Thoracic aorta (tissue), 2 donors: ENCODE results near the gene RPS6KB2. TPM values are rescaled to one million over a fixed set of nuclear protein-coding genes. Genes with fewer than 3 reads are reported as not detected.

Experiments used
- ATAC-seq: fragments of 150-250 bp; one replicate; pipeline ENCODE4 v1.8.0; 2017; ENCODE audit warnings: low read depth; ENCODE audit not compliant: insufficient number of reproducible peaks, low FRiP score
- DNase-seq: peaks from one replicate; pipeline ENCODE4 v3.0.0-alpha.2; 2020; ENCODE audit warnings: low spot score
- H3K27ac ChIP-seq, 2 donors: fragments of 200-600 bp; sonication (generic); 1 replicate in 1 of 2; 2 replicates in 1 of 2; pipeline ENCODE4 v1.5.1; 2016; ENCODE audit warnings: mild to moderate bottlenecking in 2 of 2, moderate library complexity in 2 of 2
- H3K27me3 ChIP-seq: fragments of 200-600 bp; sonication (generic); replicated peaks from 2 replicates; pipeline ENCODE4 v1.6.0; 2016; ENCODE audit warnings: mild to moderate bottlenecking; ENCODE audit not compliant: insufficient read depth
- H3K36me3 ChIP-seq: fragments of 200-600 bp; sonication (generic); one replicate; pipeline ENCODE4 v1.5.1; 2016
- H3K4me1 ChIP-seq, 2 donors: fragments of 200-600 bp; sonication (generic); 1 replicate in 1 of 2; 2 replicates in 1 of 2; pipeline versions ENCODE4 v1.5.1 to v1.6.0; 2016; ENCODE audit warnings: low read depth in 2 of 2, mild to moderate bottlenecking in 1 of 2; ENCODE audit not compliant: control insufficient read depth in 1 of 2
- H3K4me3 ChIP-seq: fragments of 200-600 bp; sonication (generic); 2 replicates; pipeline ENCODE4 v1.5.1; 2016; ENCODE audit warnings: mild to moderate bottlenecking
- H3K9me3 ChIP-seq: fragments of 200-600 bp; sonication (generic); 2 replicates; pipeline ENCODE4 v1.5.1; 2016
- total RNA-seq, 2 donors: library from RNA; depleted of rRNA; stranded (reverse); fragments of >200 nt; gene quantifications; one replicate each; pipeline versions ENCODE4 v1.1.0 to v1.2.3, GENCODE V29; 2016
- TF ChIP-seq, protein P1 (sequence below): fragments of 200-600 bp; sonication (generic); IDR thresholded peaks from one replicate; pipeline ENCODE4 v1.5.1; 2019; ENCODE audit warnings: antibody characterized with exemption

Gene RPS6KB2
- total RNA-seq, 2 donors from 2014 or later, result 68.3 to 69.3 TPM

DNA sequence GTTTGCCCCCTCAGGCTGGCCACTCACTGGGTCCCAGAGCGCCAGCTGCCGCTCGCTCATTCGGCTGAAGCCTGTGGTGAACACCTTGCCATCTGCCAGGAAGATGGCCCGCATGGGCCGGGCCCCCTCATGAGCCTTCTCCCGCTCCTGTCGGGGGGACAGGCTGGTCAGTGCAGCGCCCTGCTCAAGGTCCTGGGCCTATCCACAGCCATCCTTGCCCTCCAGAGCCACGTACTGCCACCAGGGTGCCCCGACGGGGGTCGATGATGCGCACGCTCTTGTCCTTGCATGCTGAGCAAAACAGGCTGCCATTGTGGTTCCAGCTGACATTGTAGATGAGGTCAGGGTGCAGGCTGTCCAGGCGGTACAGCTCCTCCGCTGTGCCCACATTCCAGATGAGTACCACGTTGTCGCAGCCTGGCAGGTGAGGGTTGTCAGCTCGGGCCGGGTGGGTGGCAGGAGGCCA lies 12.8 kb downstream of the RPS6KB2 start:
- Histone ChIP-seq H3K9me3 (no peaks in the 10 kb centered on the region), H3K27ac (no peak overlapping the region), H3K4me3 (no peak overlapping the region), H3K4me1 (peaks cover 12 to 40% of the 10 kb centered on the region in 2 donors), H3K36me3 (peaks cover 5% of the 10 kb centered on the region), H3K27me3 (no peaks in the 10 kb centered on the region)
- no peak for DNase-seq
- no peak for ATAC-seq
- TF ChIP-seq, protein P1, sequence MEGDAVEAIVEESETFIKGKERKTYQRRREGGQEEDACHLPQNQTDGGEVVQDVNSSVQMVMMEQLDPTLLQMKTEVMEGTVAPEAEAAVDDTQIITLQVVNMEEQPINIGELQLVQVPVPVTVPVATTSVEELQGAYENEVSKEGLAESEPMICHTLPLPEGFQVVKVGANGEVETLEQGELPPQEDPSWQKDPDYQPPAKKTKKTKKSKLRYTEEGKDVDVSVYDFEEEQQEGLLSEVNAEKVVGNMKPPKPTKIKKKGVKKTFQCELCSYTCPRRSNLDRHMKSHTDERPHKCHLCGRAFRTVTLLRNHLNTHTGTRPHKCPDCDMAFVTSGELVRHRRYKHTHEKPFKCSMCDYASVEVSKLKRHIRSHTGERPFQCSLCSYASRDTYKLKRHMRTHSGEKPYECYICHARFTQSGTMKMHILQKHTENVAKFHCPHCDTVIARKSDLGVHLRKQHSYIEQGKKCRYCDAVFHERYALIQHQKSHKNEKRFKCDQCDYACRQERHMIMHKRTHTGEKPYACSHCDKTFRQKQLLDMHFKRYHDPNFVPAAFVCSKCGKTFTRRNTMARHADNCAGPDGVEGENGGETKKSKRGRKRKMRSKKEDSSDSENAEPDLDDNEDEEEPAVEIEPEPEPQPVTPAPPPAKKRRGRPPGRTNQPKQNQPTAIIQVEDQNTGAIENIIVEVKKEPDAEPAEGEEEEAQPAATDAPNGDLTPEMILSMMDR, result no peak

DNA sequence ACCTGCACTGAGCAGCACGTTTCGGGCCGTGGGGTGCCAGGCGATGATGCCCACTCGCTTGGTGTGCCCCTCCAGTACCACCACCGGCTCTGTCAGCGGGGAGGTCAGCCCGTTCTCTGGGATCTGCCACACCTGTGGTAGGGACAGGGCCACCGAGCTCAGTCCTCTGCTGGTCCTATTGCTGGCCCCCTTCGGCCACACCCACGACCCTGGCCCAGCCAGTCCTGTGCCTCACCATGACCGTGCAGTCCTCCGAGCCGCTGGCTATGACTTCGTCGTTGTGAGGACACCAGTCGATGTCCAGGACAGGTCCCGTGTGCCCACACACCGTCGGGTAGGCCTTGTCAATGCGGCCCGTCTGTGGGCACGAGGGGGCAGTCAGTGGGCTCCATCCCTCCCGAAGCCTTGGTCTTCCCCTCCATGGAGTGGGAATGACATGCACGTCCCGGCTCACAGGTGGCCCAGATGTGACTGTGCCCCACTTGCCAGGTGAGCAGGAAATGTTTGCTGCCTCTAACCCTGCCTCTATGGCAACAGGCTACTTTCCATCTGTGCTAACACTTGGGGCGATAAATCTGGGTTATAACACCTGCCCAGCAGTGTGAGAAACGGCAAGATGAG lies 13.5 kb downstream of the RPS6KB2 start:
- TF ChIP-seq, protein P1, result no peak
- H3K27me3 ChIP-seq, result no peaks in the 10 kb centered on the region
- ATAC-seq (no peak), DNase-seq (no peak)
- H3K36me3 ChIP-seq, result peaks cover 5% of the 10 kb centered on the region
- peaks cover 12 to 34% of the 10 kb centered on the region in 2 donors for H3K4me1 ChIP-seq
- no peaks in the 10 kb centered on the region for H3K9me3 ChIP-seq
- H3K4me3 ChIP-seq, result no peak overlapping the region
- no peak overlapping the region for H3K27ac ChIP-seq

DNA sequence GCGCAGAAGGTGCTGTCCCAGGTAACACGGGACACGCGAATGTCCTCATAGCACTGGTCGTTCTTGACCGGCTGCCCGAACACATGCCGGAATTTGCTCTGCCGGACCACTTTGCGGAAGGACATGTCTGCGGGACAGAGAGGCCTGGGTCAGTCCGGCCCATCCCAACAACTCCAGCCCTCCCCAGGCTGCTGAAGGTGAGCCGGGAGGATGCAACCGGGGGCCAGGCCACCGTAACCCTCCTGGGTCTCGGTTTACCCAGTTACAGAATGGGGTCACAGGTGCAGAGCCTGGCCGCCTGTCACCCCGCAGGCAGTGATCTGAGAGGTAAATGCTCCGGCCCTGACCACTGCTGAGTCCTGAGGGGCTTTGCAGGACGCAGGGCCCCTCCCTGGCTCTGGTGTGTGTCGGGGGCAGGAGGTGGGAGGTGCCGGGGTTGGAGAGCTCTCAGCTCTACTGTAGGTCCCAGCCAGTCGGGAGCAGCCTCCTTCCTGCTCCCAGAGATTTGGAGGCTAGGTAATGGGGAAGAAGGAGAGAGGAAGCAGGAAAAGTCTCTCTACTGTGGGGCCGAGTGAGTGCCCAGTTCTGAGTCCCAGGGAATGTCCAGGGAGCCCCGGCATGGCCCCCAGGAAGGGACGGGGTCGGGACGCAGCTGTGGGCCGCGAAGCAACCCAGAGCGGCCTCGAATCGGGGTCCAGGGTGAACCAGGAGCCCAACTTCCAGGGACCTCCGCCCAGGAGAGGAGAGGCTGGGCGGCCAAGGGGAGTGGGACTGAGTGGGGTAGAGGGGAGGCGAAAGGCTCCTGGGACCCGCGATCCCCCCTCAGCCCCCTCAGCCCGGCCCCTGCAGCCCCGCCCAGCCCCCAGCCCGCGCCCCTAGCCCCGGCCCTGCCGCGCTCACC lies 14.5 kb downstream of the RPS6KB2 start:
- no peaks in the 10 kb centered on the region for H3K9me3 ChIP-seq
- TF ChIP-seq, protein P1, result no peak
- ATAC-seq, result no peak
- peak overlapping the region; percentile 86 to 97 for H3K27ac ChIP-seq
- H3K27me3 ChIP-seq, result no peaks in the 10 kb centered on the region
- peaks cover 5% of the 10 kb centered on the region for H3K36me3 ChIP-seq
- peak overlapping the region; percentile 98 for H3K4me3 ChIP-seq
- peaks cover 12 to 34% of the 10 kb centered on the region in 2 donors for H3K4me1 ChIP-seq
- no peak for DNase-seq

DNA sequence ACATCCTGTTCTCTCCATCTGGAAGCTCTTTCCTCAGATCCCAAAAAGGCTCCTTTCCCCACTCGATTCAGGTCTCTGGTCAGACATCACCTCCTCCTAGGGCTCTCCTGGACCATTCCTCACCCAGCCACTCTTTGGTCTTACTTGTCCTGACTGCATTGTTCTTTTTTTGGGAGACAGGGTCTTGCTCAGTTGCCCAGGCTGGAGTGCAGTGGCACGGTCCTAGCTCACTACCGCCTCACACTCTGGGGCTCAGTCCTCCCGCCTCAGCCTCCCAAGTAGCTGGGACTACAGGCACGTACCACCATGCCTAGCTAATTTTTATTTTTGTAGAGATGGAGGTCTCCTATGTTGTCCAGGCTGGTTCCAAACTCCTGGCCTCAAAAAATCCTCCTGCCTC lies 17.2 kb downstream of the RPS6KB2 start:
- TF ChIP-seq, protein P1, result no peak
- no peaks in the 10 kb centered on the region for H3K27me3 ChIP-seq
- no peak overlapping the region for H3K27ac ChIP-seq
- H3K9me3 ChIP-seq, result no peaks in the 10 kb centered on the region
- H3K4me3 ChIP-seq, result no peak overlapping the region
- peaks cover 7 to 22% of the 10 kb centered on the region in 2 donors for H3K4me1 ChIP-seq
- ATAC-seq (no peak), DNase-seq (no peak)
- H3K36me3 ChIP-seq, result no peaks in the 10 kb centered on the region

DNA sequence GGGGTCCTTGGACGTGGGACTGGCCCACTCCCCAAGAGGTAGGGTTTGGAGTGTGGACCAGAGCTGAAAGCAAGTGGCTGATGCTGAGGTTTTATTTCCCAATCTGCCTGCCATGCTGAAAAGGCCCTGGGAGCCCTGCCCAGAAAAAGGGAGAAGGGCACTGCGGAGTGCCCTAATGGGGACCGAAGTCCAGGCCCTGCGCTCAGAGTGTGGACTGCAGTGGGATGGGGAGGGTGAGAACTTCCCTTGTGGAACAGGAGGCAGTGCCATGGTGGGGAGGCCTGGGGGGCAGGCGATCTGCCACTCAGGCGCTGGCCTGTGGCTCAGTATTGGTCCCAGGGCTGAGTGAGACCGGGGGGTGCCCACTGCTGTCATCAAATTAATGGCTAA lies 19.9 kb downstream of the RPS6KB2 start:
- DNase-seq (no peak), ATAC-seq (no peak)
- H3K4me1 ChIP-seq, result peaks cover 0 to 10% of the 10 kb centered on the region in 2 donors
- H3K4me3 ChIP-seq, result no peak overlapping the region
- H3K36me3 ChIP-seq, result no peaks in the 10 kb centered on the region
- TF ChIP-seq, protein P1, result no peak
- H3K9me3 ChIP-seq, result no peaks in the 10 kb centered on the region
- no peak overlapping the region for H3K27ac ChIP-seq
- H3K27me3 ChIP-seq, result no peaks in the 10 kb centered on the region
